Hepatocyte (in vitro differentiated cells): ENCODE results near the gene GRID2IP.

Experiments
- EZH2 ChIP-seq: fragments of 200-600 bp; sonication (generic); IDR thresholded peaks from 2 replicates; pipeline ENCODE4 v1.6.1; 2016; ENCODE audit warnings: antibody characterized with exemption, mild to moderate bottlenecking, borderline replicate concordance
- EZH2phosphoT487 ChIP-seq: fragments of 200-600 bp; sonication (generic); IDR thresholded peaks from one replicate; pipeline ENCODE4 v1.6.1; 2018; ENCODE audit warnings: antibody characterized with exemption, mild to moderate bottlenecking, low read depth, moderate library complexity; ENCODE audit not compliant: unreplicated experiment, severe bottlenecking
- TF ChIP-seq, protein P1 (sequence below): fragments of 200-600 bp; sonication (generic); IDR thresholded peaks from 2 replicates; pipeline ENCODE4 v1.5.1; 2016; ENCODE audit warnings: antibody characterized with exemption, mild to moderate bottlenecking; ENCODE audit not compliant: poor library complexity

DNA sequence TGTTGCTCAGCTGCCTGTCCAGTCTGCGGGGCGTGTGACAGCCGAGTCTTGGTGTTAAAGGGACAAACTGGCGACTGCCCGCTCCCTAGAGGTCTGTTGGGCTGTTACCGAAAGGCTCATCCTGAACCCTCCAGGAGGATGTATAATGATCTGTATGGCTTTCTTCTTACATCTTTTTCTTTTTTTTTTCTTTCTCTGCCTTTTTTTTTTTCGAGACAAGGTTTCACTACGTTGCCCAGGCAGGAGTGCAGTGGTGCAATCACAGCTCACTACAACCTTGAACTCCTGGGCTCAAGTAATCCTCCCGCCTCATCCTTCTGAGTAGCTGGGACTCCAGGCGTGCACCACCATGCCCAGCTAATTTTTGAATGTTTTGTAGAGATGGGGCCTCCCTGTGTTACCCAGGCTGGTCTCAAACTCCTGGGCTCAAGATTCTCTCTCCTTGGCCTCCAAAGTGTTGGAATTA lies 39.4 kb upstream of the GRID2IP start:
- TF ChIP-seq, protein P1, sequence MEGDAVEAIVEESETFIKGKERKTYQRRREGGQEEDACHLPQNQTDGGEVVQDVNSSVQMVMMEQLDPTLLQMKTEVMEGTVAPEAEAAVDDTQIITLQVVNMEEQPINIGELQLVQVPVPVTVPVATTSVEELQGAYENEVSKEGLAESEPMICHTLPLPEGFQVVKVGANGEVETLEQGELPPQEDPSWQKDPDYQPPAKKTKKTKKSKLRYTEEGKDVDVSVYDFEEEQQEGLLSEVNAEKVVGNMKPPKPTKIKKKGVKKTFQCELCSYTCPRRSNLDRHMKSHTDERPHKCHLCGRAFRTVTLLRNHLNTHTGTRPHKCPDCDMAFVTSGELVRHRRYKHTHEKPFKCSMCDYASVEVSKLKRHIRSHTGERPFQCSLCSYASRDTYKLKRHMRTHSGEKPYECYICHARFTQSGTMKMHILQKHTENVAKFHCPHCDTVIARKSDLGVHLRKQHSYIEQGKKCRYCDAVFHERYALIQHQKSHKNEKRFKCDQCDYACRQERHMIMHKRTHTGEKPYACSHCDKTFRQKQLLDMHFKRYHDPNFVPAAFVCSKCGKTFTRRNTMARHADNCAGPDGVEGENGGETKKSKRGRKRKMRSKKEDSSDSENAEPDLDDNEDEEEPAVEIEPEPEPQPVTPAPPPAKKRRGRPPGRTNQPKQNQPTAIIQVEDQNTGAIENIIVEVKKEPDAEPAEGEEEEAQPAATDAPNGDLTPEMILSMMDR: no peak
- TF ChIP-seq EZH2 (no peak), EZH2phosphoT487 (no peak)
